ENCODE measurements around the gene OSCP1. TPM values are rescaled to one million over a fixed set of nuclear protein-coding genes. Genes with fewer than 3 reads are reported as not detected.
"Not testable (repeated sequence)": the region's sequence is repeated elsewhere in the genome, so short reads cannot be mapped to it uniquely, and the experiment has no call there.

Gene OSCP1
- 1.2 and 1.8 TPM in 2 replicates for total RNA-seq

- peaks cover 14% of the 10 kb centered on the region for H3K36me3 Mint-ChIP-seq (ENCODE audit: low read depth)
- H3K4me1 Mint-ChIP-seq: peaks cover 18% of the 10 kb centered on the region
- no peaks in the 10 kb centered on the region for H3K9me3 Mint-ChIP-seq
- peak; percentile 88 for DNase-seq
- intact Hi-C loops (cut with micrococcal nuclease): loop anchor here (1.0 to 2.0 kb wide), 5 partner anchors 14 to 296 kb away; partner anchors contain the start of genes LSM10 and MRPS15
- no peak for TF ChIP-seq CTCF (IDR thresholded peaks at IDR 0.05)
- peak within 1 kb of the TSS; percentile 97 for H3K27ac Mint-ChIP-seq
- H3K4me3 Mint-ChIP-seq: peak within 1 kb of the TSS; percentile 90
- POLR2A ChIA-PET: interaction anchor here (0.5 to 4.6 kb wide), 25 partner anchors 8 to 1575 kb away, joined by 3 to 114 read pairs (median 4); partner anchors contain the start of genes AGO3, EVA1B, LSM10 and MRPS15
- ATAC-seq (ENCODE audit: low read depth): peak; percentile 97
- H3K27me3 Mint-ChIP-seq: no peaks in the 10 kb centered on the region
- CTCF ChIA-PET: interaction anchor here (1.0 to 1.1 kb wide), 2 partner anchors 11 to 52 kb away, joined by 3 read pairs; no protein-coding TSS in a partner anchor
Measured at GRCh38 chr1:36450270-36450918, at the start of gene OSCP1. TSS of gene OSCP1 (minus strand) at chr1:36450451. CDS start at chr1:36450369, 82 bp downstream.

DNA sequence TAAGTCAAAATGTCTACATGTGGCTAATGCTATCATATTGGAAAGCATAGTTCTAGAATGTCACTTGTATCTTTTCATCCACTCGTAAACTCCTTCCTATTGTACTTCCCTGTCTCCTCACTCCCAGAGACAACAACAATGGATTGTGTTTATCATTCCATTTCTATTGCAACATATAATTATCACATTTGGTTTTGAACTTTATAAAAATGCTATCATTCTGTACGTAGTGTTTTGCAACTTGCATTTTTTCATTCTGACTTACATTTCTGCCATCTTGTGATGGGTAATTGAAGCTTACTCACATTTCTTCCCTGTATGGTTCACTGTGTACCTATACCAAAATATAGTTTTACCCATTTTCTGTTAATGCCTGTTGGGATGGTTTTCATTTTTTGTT lies 47.0 kb upstream of the OSCP1 start:
- Mint-ChIP-seq H3K36me3 (ENCODE audit: low read depth) (no peaks in the 10 kb centered on the region), H3K4me1 (no peaks in the 10 kb centered on the region), H3K27ac (no peak overlapping the region), H3K4me3 (no peak overlapping the region), H3K9me3 (no peaks in the 10 kb centered on the region), H3K27me3 (no peaks in the 10 kb centered on the region)
- intact Hi-C loops (cut with micrococcal nuclease): no loop called here
- ATAC-seq (ENCODE audit: low read depth) (no peak), DNase-seq (no peak)
- no peak for TF ChIP-seq CTCF (IDR thresholded peaks at IDR 0.05)
- CTCF ChIA-PET: no interaction called here
- POLR2A ChIA-PET: no interaction called here

GRCh38 chr1:36494971-36495370 lies 44.7 kb upstream of the OSCP1 start:
- intact Hi-C loops (cut with micrococcal nuclease): no loop called here
- ATAC-seq (ENCODE audit: low read depth): no peak
- ChIA-PET CTCF (no interaction called here), POLR2A (no interaction called here)
- no peaks in the 10 kb centered on the region for H3K9me3 Mint-ChIP-seq
- no peaks in the 10 kb centered on the region for H3K36me3 Mint-ChIP-seq (ENCODE audit: low read depth)
- no peaks in the 10 kb centered on the region for H3K27me3 Mint-ChIP-seq
- H3K4me3 Mint-ChIP-seq: no peak overlapping the region
- no peaks in the 10 kb centered on the region for H3K4me1 Mint-ChIP-seq
- DNase-seq: no peak
- TF ChIP-seq CTCF (IDR thresholded peaks at IDR 0.05): no peak
- H3K27ac Mint-ChIP-seq: no peak overlapping the region

GRCh38 chr1:36493524-36493923 lies 43.3 kb upstream of the OSCP1 start:
- TF ChIP-seq CTCF (IDR thresholded peaks at IDR 0.05): no peak
- no peak for DNase-seq
- CTCF ChIA-PET: no interaction called here
- intact Hi-C loops (cut with micrococcal nuclease): no loop called here
- no peaks in the 10 kb centered on the region for H3K4me1 Mint-ChIP-seq
- no peaks in the 10 kb centered on the region for H3K36me3 Mint-ChIP-seq (ENCODE audit: low read depth)
- ATAC-seq (ENCODE audit: low read depth): no peak
- H3K9me3 Mint-ChIP-seq: no peaks in the 10 kb centered on the region
- no peak overlapping the region for H3K27ac Mint-ChIP-seq
- no peak overlapping the region for H3K4me3 Mint-ChIP-seq
- POLR2A ChIA-PET: no interaction called here
- H3K27me3 Mint-ChIP-seq: no peaks in the 10 kb centered on the region

GRCh38 chr1:36492491-36492890 lies 42.2 kb upstream of the OSCP1 start:
- H3K27me3 Mint-ChIP-seq: no peaks in the 10 kb centered on the region

GRCh38 chr1:36489258-36490051 lies 39.2 kb upstream of the OSCP1 start:
- H3K27me3 Mint-ChIP-seq; intact Hi-C loops (cut with micrococcal nuclease); H3K4me3 Mint-ChIP-seq; H3K27ac Mint-ChIP-seq; CTCF ChIA-PET; DNase-seq; ATAC-seq (ENCODE audit: low read depth); H3K36me3 Mint-ChIP-seq (ENCODE audit: low read depth); POLR2A ChIA-PET; H3K9me3 Mint-ChIP-seq: not testable (repeated sequence)
- H3K4me1 Mint-ChIP-seq: peaks cover 22% of the 10 kb centered on the region

More at GRCh38 chr1:36492491-36492890, 42.2 kb upstream of the OSCP1 start:
- ATAC-seq (ENCODE audit: low read depth) (no peak), DNase-seq (no peak)
- CTCF ChIA-PET: no interaction called here
- intact Hi-C loops (cut with micrococcal nuclease): no loop called here
- POLR2A ChIA-PET: no interaction called here
- H3K9me3 Mint-ChIP-seq: no peaks in the 10 kb centered on the region
- TF ChIP-seq CTCF (IDR thresholded peaks at IDR 0.05): no peak
- no peak overlapping the region for H3K4me3 Mint-ChIP-seq
- H3K36me3 Mint-ChIP-seq (ENCODE audit: low read depth): no peaks in the 10 kb centered on the region
- no peak overlapping the region for H3K27ac Mint-ChIP-seq
- H3K4me1 Mint-ChIP-seq: peaks cover 3% of the 10 kb centered on the region
